MCF 10A (cell line): Measurements from ENCODE around the gene RAD51B. TPM values are rescaled to one million over a fixed set of nuclear protein-coding genes. Genes with fewer than 3 reads are reported as not detected.

Source experiments
- BruUV-seq: library from RNA; stranded (reverse); fragments of 400-500 nt; replicated peaks from 2 replicates; lab custom pipeline; 2021; lab: Mats Ljungman, UMichigan
- CTCF ChIA-PET: fragments of 300-600 bp; sonication (Branson Sonifier 250); formaldehyde crosslinking; extraction: SDS; loops from one replicate; lab custom pipeline; 2021; ENCODE audit warnings: antibody characterized with exemption, inconsistent platforms; lab: Yijun Ruan, JAX
- POLR2A ChIA-PET: fragments of 300-600, 350-650 bp; sonication (Branson Sonifier 250); formaldehyde crosslinking; extraction: SDS; loops from one replicate; lab custom pipeline; 2020; ENCODE audit warnings: antibody characterized with exemption, inconsistent platforms; lab: Yijun Ruan, JAX
- DNase-seq: peaks from one replicate; pipeline ENCODE4 v3.0.0-alpha.2; 2018; ENCODE audit not compliant: unreplicated experiment
- H3K27ac Mint-ChIP-seq: one replicate; pipeline ENCODE4 v1.8.0; 2022; ENCODE audit warnings: mild to moderate bottlenecking, low read depth, mixed read lengths; ENCODE audit not compliant: unreplicated experiment
- H3K27me3 Mint-ChIP-seq: one replicate; pipeline ENCODE4 v1.8.0; 2022; ENCODE audit warnings: mixed read lengths; ENCODE audit not compliant: insufficient read depth, unreplicated experiment
- H3K36me3 Mint-ChIP-seq: one replicate; pipeline ENCODE4 v1.8.0; 2022; ENCODE audit warnings: mild to moderate bottlenecking, moderate library complexity, mixed read lengths; ENCODE audit not compliant: insufficient read depth, unreplicated experiment
- H3K4me1 Mint-ChIP-seq: one replicate; pipeline ENCODE4 v1.8.0; 2022; ENCODE audit warnings: mixed read lengths; ENCODE audit not compliant: insufficient read depth, unreplicated experiment
- H3K4me3 Mint-ChIP-seq: one replicate; pipeline ENCODE4 v1.8.0; 2022; ENCODE audit warnings: mild to moderate bottlenecking, moderate library complexity, mixed read lengths; ENCODE audit not compliant: unreplicated experiment
- H3K9me3 Mint-ChIP-seq: one replicate; pipeline ENCODE4 v1.8.0; 2022; ENCODE audit warnings: mixed read lengths; ENCODE audit not compliant: unreplicated experiment
- CTCF ChIP-seq: fragments of 200-600 bp; IDR thresholded peaks from one replicate; pipeline ENCODE4 v1.8.0; 2022; ENCODE audit warnings: antibody characterized with exemption, mild to moderate bottlenecking; ENCODE audit not compliant: unreplicated experiment
- intact Hi-C: fragments of 100-400 bp; cut with micrococcal nuclease; formaldehyde crosslinking; loops from 2 replicates; pipeline ENCODE4 v1.14.1; 2022
- total RNA-seq: library from RNA; stranded (reverse); gene quantifications from 2 replicates; pipeline ENCODE4 v1.2.3, GENCODE V29; 2022

RAD51B gene
- total RNA-seq, 1 experiment from 2014 or later, result 14.6 TPM

GRCh38 chr14:68085742-68086141 lies 266.2 kb downstream of the RAD51B start:
- Mint-ChIP-seq H3K27me3 (no peaks in the 10 kb centered on the region), H3K27ac (peak overlapping the region; percentile 16), H3K9me3 (no peaks in the 10 kb centered on the region), H3K4me3 (no peak overlapping the region), H3K4me1 (peaks cover 18% of the 10 kb centered on the region), H3K36me3 (no peaks in the 10 kb centered on the region)
- POLR2A ChIA-PET, result interaction anchor here (0.6 to 0.7 kb wide), 2 partner anchors 59 to 170 kb away, joined by 3 to 4 read pairs; no protein-coding TSS in a partner anchor
- CTCF ChIA-PET, result interaction anchor here (0.6 kb wide), 1 partner anchor 736 kb away, joined by 3 read pairs; no protein-coding TSS in a partner anchor
- no TSS peak for BruUV-seq
- DNase-seq, result no peak
- intact Hi-C loops, result loop anchor here (10.0 kb wide), 1 partner anchor 141 kb away; no protein-coding TSS in a partner anchor
- TF ChIP-seq CTCF, result no peak

- H3K9me3 Mint-ChIP-seq, result peaks cover 2% of the 10 kb centered on the region
- intact Hi-C loops, result loop anchor here (10.0 kb wide), 1 partner anchor 144 kb away; no protein-coding TSS in a partner anchor
- BruUV-seq, result no TSS peak
- H3K4me3 Mint-ChIP-seq, result no peak overlapping the region
- TF ChIP-seq CTCF, result no peak
- no peak for DNase-seq
- no peak overlapping the region for H3K27ac Mint-ChIP-seq
- ChIA-PET POLR2A (interaction anchor here (0.6 to 1.5 kb wide), 3 partner anchors 23 to 122 kb away, joined by 3 to 6 read pairs (median 3); no protein-coding TSS in a partner anchor), CTCF (interaction anchor here (0.6 kb wide), 3 partner anchors 12 to 458 kb away, joined by 3 to 5 read pairs (median 4); no protein-coding TSS in a partner anchor)
- no peaks in the 10 kb centered on the region for H3K27me3 Mint-ChIP-seq
- H3K4me1 Mint-ChIP-seq, result peaks cover 13% of the 10 kb centered on the region
- no peaks in the 10 kb centered on the region for H3K36me3 Mint-ChIP-seq
Observed at GRCh38 chr14:68088451-68088854, 268.9 kb downstream of the RAD51B start.

GRCh38 chr14:68089146-68089731 lies 269.7 kb downstream of the RAD51B start:
- peaks cover 7% of the 10 kb centered on the region for H3K9me3 Mint-ChIP-seq
- BruUV-seq, result no TSS peak
- no peak for TF ChIP-seq CTCF
- no peak overlapping the region for H3K4me3 Mint-ChIP-seq
- H3K36me3 Mint-ChIP-seq, result no peaks in the 10 kb centered on the region
- no peak for DNase-seq
- no peaks in the 10 kb centered on the region for H3K27me3 Mint-ChIP-seq
- ChIA-PET CTCF (no interaction called here), POLR2A (interaction anchor here (0.6 to 1.5 kb wide), 5 partner anchors 16 to 704 kb away, joined by 3 to 6 read pairs (median 4); partner anchors contain the start of gene ZFP36L1)
- intact Hi-C loops, result loop anchor here (10.0 kb wide), 1 partner anchor 144 kb away; no protein-coding TSS in a partner anchor
- peaks cover 14% of the 10 kb centered on the region for H3K4me1 Mint-ChIP-seq
- peak overlapping the region; percentile 70 for H3K27ac Mint-ChIP-seq

GRCh38 chr14:68094158-68094557 lies 274.6 kb downstream of the RAD51B start:
- POLR2A ChIA-PET, result no interaction called here
- peak overlapping the region; percentile 11 for H3K27ac Mint-ChIP-seq
- DNase-seq, result no peak
- peaks cover 15% of the 10 kb centered on the region for H3K9me3 Mint-ChIP-seq
- TF ChIP-seq CTCF, result no peak
- intact Hi-C loops, result no loop called here
- no peak overlapping the region for H3K4me3 Mint-ChIP-seq
- no peaks in the 10 kb centered on the region for H3K36me3 Mint-ChIP-seq
- H3K4me1 Mint-ChIP-seq, result peaks cover 8% of the 10 kb centered on the region
- no TSS peak for BruUV-seq
- no peaks in the 10 kb centered on the region for H3K27me3 Mint-ChIP-seq
- CTCF ChIA-PET, result interaction anchor here (0.6 kb wide), 1 partner anchor 30 kb away, joined by 3 read pairs; no protein-coding TSS in a partner anchor
